Thyroid gland (tissue), 4 donors: ENCODE measurements around the gene TTLL10.

Experiments
- POLR2A ChIP-seq, 2 donors: fragments of 450-650 bp; IDR thresholded peaks; one replicate each; pipeline ENCODE4 v1.6.1; 2017; ENCODE audit warnings: antibody characterized with exemption in 2 of 2, mild to moderate bottlenecking in 2 of 2, moderate library complexity in 1 of 2
- TF ChIP-seq, protein P1 (sequence below), 6 experiments: fragments of 200-600 bp in 3 of 6; fragments of 450-650 bp in 3 of 6; sonication (generic) in 3 of 6; IDR thresholded peaks; one replicate each; pipeline ENCODE4 v1.5.1; 2016 to 2019; ENCODE audit warnings: antibody characterized with exemption in 6 of 6, mild to moderate bottlenecking in 2 of 6, inconsistent platforms in 1 of 6, moderate library complexity in 1 of 6

DNA sequence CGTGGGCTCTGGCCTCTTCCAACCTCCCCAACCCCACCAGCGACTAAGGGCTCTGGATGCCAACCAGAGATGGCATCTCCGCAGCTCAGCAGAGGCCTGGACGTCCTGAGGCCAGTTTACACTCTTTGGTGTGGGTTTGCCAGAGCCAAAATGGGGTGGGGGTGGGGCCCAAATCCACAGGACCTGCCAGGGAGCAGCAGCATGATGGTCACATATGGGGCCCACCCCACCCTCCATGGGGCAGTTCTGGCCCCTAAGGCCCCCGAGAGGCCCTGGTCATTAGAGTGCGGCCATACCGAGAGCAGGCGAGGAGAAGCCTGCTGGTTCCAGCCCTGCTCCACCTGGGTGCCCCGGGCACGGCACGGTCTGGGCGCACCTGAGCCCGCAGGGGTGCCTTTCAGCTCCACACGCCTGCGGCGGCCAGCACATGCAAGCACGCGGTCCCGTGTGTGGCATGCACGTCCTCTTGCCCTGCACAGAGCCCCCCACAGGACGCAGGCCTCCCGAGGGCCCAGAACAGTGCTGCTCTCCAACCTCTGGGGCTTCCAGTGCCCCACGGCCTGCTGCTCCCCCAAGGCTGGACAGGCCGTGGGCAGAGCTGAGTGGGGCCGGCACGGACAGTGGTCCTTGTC lies 68.0 kb downstream of the TTLL10 start:
- TF ChIP-seq, protein P1, sequence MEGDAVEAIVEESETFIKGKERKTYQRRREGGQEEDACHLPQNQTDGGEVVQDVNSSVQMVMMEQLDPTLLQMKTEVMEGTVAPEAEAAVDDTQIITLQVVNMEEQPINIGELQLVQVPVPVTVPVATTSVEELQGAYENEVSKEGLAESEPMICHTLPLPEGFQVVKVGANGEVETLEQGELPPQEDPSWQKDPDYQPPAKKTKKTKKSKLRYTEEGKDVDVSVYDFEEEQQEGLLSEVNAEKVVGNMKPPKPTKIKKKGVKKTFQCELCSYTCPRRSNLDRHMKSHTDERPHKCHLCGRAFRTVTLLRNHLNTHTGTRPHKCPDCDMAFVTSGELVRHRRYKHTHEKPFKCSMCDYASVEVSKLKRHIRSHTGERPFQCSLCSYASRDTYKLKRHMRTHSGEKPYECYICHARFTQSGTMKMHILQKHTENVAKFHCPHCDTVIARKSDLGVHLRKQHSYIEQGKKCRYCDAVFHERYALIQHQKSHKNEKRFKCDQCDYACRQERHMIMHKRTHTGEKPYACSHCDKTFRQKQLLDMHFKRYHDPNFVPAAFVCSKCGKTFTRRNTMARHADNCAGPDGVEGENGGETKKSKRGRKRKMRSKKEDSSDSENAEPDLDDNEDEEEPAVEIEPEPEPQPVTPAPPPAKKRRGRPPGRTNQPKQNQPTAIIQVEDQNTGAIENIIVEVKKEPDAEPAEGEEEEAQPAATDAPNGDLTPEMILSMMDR (IDR thresholded peaks at IDR 0.05) = no peak
- no peak for TF ChIP-seq POLR2A (IDR thresholded peaks at IDR 0.05)
